ENCODE results near the gene HTR1D. TPM values are rescaled to one million over a fixed set of nuclear protein-coding genes. Genes with fewer than 3 reads are reported as not detected.
"Not testable (repeated sequence)": the region's sequence is repeated elsewhere in the genome, so short reads cannot be mapped to it uniquely, and the experiment has no call there.

Gene HTR1D
- total and polyA plus RNA-seq, 8 donors: 0.07 to 0.26 (median 0.16) TPM

DNA sequence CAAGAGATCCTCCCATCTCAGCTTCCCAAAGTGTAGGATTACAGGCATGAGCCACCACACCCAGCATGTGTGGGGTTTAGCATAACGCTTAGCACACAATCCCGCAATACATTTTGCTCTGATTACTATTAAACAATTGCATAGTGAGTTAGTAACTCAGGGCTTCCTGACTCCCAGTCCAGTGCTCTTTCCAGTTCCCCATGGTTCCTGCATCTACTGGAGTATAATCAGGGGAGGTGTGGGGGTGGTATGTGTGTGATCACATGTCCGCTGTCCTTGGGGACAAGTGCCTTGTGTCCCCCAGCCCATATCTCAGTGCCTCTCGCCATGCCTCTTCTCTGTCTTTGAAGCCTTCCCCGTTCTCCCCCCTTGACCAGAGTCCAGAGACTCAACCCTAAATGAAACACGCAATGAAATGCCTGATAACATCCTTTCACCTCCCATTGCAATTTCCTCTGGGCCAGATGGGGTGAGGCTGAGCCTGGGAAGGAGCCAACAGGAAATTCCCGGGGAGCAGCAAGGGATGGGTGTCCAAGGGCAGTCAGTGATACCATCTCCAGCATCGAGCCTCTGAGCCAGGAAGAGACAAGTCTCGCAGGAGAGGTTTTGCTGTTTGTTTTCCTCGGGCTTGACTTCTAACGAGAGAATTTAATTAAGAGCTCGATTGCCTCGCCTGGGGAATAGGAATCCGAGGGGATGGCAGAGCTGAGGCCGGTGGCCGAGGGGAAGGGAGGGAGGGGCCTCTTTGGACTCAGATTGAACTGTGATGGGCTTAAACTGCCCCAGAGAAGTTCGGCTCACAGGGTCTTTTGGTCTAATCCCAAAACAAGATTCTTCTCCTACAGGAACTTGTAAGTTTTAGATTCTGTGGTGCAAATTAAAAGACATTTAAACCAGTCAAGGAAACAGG, 7.7 kb upstream of the HTR1D start:
- no peaks in the 10 kb centered on the region for H3K36me3 ChIP-seq
- DNase-seq: peak in 2 of 4 donors; percentile 8 to 26
- no peaks in the 10 kb centered on the region for H3K4me1 ChIP-seq
- H3K27me3 ChIP-seq: peaks cover 0 to 16% of the 10 kb centered on the region in 2 donors
- ATAC-seq: no peak
- TF ChIP-seq, protein P1, sequence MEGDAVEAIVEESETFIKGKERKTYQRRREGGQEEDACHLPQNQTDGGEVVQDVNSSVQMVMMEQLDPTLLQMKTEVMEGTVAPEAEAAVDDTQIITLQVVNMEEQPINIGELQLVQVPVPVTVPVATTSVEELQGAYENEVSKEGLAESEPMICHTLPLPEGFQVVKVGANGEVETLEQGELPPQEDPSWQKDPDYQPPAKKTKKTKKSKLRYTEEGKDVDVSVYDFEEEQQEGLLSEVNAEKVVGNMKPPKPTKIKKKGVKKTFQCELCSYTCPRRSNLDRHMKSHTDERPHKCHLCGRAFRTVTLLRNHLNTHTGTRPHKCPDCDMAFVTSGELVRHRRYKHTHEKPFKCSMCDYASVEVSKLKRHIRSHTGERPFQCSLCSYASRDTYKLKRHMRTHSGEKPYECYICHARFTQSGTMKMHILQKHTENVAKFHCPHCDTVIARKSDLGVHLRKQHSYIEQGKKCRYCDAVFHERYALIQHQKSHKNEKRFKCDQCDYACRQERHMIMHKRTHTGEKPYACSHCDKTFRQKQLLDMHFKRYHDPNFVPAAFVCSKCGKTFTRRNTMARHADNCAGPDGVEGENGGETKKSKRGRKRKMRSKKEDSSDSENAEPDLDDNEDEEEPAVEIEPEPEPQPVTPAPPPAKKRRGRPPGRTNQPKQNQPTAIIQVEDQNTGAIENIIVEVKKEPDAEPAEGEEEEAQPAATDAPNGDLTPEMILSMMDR (IDR thresholded peaks at IDR 0.05): no peak
- no peak overlapping the region for H3K4me3 ChIP-seq
- no peaks in the 10 kb centered on the region for H3K9me3 ChIP-seq
- peak overlapping the region in 1 of 2 donors; percentile 35 for H3K27ac ChIP-seq
- intact Hi-C loops (cut with DNase I): no loop called here

DNA sequence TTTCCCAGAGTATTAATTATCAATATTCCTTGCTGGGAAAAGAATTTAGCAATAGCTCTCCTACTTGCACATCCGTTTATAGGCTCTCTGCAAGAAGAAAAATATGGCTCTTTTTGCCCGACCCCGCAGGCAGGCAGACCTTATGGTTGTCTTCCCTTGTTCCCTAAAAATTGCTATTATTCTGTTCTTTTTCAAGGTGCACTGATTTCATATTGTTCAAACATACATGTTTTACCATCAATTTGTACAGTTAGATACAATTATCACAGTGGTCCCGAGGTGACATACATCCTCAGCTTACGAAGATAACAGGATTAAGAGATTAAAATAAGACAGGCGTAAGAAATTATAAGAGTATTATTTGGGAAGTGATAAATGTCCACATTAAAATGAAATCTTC, 6.7 kb upstream of the HTR1D start:
- H3K27ac ChIP-seq; ATAC-seq; intact Hi-C loops (cut with DNase I); H3K36me3 ChIP-seq; DNase-seq; H3K4me1 ChIP-seq; H3K9me3 ChIP-seq; H3K4me3 ChIP-seq: not testable (repeated sequence)
- peaks cover 0 to 25% of the 10 kb centered on the region in 2 donors for H3K27me3 ChIP-seq

DNA sequence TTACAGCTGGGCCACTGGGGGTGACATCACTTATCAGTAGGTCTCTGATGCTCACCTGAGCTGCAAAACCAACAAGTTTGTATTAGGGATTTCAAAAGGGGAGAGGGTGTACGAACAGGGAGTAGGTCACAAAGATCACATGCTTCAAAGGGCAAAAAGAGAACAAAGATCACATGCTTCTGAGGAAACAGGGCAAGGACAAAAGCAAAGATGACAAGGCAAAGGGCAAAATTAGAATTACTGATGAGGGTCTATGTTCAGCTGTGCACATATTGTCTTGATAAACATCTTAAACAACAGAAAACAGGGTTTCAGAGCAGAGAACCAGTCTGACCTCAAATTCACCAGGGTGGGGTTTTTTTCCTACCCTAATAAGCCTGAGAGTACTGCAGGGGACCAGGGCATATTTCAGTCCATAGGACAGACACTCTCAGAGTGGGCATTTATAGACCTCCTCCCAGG, 6.2 kb upstream of the HTR1D start:
- H3K9me3 ChIP-seq: not testable (repeated sequence)

DNA sequence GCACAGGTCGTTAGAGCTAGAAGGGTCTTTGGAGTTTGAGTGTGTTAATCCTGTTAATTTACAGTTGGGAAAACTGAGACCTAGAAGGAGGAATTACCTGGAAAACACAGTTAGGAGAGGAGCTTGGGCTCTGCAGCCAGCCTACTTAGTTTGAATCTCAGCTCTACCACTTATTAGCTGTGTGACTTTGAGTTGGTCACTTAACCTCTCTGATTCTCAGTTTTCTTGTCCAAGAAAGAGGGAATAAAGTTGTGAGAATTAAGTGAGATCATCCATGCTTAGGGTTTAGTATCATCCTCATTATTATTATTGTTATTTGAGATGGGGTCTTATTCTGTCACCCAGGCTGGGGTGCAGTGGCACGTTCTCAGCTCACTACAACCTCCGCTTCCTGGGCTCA, 5.4 kb upstream of the HTR1D start:
- TF ChIP-seq, protein P1 (IDR thresholded peaks at IDR 0.05): no peak
- H3K36me3 ChIP-seq: no peaks in the 10 kb centered on the region
- ATAC-seq: no peak
- no peak for DNase-seq
- no peak overlapping the region for H3K4me3 ChIP-seq
- no peaks in the 10 kb centered on the region for H3K4me1 ChIP-seq
- no peak overlapping the region for H3K27ac ChIP-seq
- peaks cover 3 to 37% of the 10 kb centered on the region in 2 donors for H3K27me3 ChIP-seq
- H3K9me3 ChIP-seq: no peaks in the 10 kb centered on the region
- intact Hi-C loops (cut with DNase I): no loop called here

More for the DNA sequence above, 6.2 kb upstream of the HTR1D start:
- H3K4me1 ChIP-seq; H3K27ac ChIP-seq; H3K36me3 ChIP-seq; intact Hi-C loops (cut with DNase I); H3K4me3 ChIP-seq; ATAC-seq; DNase-seq: not testable (repeated sequence)
- peaks cover 0 to 29% of the 10 kb centered on the region in 2 donors for H3K27me3 ChIP-seq

DNA sequence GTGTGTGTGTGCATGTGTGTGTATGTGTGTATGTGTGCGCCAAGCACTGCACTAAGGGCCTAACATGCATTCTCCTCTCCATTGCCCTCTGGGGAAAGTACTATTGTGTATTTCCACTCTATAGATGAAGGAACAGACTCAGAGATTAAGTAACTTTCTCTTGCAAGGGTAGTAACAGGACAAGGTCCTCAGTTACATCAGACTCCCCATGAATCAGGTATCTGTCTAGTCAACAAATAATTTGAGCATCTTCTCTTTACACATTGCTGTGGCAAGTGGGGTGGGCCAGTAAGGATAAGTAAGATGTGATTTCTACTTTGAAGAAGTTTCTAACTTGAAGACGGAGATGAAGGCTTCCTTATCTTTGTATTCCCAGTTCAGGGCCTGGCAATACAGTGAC, 5.0 kb upstream of the HTR1D start:
- DNase-seq (no peak), ATAC-seq (no peak)
- H3K27ac ChIP-seq: no peak overlapping the region
- H3K9me3 ChIP-seq: no peaks in the 10 kb centered on the region
- peaks cover 0 to 4% of the 10 kb centered on the region in 2 donors for H3K4me1 ChIP-seq
- intact Hi-C loops (cut with DNase I): no loop called here
- no peaks in the 10 kb centered on the region for H3K36me3 ChIP-seq
- TF ChIP-seq, protein P1 (IDR thresholded peaks at IDR 0.05): no peak
- H3K27me3 ChIP-seq: peaks cover 7 to 41% of the 10 kb centered on the region in 2 donors
- H3K4me3 ChIP-seq: no peak overlapping the region

DNA sequence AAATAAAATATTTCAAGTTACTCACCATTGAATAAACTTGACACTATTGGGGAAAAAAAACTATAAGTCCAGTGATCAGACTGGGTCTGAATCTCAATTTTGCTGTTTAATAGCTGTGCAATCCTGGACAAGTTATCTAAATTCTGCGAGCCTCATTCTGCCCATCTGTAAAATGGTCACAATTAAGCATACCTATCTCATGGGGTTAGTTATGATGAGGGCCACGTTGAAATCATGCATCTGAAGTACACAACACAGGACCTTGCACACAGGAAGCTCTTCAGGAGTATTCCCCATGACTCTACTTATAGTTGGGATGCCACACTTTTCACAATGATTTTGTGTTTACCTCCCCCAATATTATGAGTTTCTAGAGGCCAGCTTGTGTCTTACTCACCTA, 3.8 kb upstream of the HTR1D start:
- Histone ChIP-seq H3K4me1 (peaks cover 4 to 14% of the 10 kb centered on the region in 2 donors), H3K4me3 (no peak overlapping the region), H3K27ac (no peak overlapping the region), H3K27me3 (peaks cover 19 to 53% of the 10 kb centered on the region in 2 donors), H3K36me3 (no peaks in the 10 kb centered on the region), H3K9me3 (no peaks in the 10 kb centered on the region)
- ATAC-seq (no peak), DNase-seq (no peak)
- TF ChIP-seq, protein P1 (IDR thresholded peaks at IDR 0.05): no peak
- intact Hi-C loops (cut with DNase I): no loop called here
